SW 1271 (cell line): Measurements from ENCODE around the gene DAB2IP.
"Not testable (repeated sequence)": the region's sequence is repeated elsewhere in the genome, so short reads cannot be mapped to it uniquely, and the experiment has no call there.

Experiments used
- DNase-seq, 2 experiments: peaks; one replicate each; lab custom pipeline; 2025; lab: John Stamatoyannopoulos, UW

Gene DAB2IP

DNA sequence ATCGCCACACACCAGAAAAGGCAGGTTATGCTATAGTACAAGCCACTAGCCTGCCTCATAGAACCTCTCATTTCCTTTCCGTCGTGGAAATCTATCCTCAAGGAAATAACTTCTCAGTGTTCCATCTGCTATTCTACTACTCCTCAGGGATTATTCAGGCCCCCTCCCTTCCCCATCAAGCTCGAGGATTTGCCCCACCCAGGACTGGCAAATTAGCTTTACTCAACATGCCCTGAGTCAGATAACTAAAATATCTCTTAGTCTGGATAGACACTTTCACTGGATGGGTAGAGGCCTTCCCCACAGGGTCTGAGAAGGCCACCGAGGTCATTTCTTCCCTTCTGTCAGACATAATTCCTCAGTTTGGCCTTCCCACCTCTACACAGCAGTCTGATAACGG lies 142.9 kb downstream of the DAB2IP start:
- DNase-seq: not testable (repeated sequence)

DNA sequence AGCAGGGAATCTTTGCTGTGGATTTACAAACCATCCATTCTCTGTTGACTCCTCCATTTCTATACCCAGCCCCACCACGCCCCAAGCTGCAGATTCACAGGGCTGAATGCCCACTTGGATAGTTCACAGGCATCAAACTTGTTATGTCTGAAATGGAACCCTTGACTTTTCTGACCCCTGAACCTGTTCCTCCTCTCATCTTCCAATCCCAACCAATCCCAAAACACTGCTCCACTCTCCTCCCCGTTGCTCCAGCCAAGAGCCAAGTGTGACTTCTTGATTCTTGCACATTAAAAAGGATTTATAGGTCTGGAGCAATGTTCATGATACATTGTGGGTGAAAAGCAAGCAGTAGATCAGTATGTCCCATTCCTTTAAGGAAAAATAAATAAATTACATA lies 145.6 kb downstream of the DAB2IP start:
- no peak for DNase-seq

DNA sequence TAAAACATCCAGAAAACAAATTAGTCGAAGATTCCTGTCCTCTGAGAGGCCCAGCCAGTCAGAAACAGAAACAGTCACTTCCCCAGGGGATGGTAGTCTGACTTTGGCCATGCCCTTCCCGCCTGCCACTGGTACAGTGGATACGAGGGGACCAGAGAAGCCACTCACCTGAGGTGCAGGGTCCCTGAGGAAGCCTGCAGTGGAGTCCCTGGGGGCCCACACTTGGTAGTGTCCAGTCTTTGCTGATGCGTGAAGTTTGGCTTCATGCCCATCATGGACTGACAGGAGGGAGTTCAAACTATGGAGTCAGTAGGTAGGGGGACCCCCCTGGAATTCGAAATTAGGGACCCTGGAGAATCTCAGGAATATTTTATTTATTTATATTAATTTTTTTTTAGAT lies 147.5 kb downstream of the DAB2IP start:
- no peak for DNase-seq

DNA sequence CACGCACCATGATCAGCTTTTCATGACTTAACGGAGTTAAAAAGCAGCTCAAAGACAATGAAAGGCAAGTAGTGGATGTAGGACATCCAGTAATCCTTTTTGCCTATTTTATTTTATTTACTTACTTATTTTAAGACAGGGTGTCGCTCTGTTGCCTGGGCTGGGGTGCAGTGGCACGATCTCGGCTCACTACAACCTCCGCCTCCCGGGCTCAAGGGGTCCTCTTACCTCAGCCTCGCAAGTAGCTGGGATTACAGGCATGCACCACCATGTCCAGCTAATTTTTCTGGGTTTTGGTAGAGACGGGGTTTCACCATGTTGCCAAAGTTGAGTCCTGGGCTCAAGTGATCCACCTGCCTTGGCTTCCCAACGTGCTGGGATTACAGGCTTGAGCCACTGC lies 148.9 kb downstream of the DAB2IP start:
- no peak for DNase-seq

DNA sequence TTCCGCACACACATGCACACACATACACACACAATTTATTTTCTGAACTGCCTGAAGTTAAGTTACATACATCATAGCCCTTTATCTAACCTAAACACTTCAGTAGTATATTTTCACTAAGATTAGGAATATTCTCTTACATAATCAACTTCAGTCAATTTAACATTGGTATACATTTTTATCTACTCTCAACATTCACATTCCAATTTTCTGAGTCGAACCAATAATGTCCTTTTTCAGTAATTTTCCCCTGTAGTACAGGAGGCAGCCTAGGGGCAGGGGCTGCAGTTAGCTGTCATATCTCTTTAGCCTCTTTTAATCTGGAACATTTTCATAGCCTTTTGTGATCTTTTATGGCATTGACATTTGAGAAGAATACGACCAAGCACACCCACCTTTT lies 150.1 kb downstream of the DAB2IP start:
- no peak for DNase-seq

DNA sequence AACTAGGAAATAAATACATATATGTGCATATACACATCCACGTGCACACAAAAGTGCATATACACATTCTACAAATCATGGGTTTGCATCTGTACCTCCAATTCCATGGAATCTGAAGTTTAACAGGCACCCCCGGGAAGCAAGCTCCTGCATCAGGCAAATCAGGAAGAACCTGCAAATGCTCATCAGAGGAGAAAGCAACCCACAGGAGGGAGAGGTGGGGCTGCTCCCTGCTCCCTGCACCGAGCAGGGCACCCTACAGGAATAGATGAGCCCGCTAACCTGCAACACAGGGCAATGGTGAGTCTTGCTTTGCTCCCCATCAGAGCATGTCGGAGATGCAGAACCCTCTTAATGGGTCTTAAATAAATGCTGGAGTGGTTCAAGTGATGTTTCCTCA lies 151.3 kb downstream of the DAB2IP start:
- no peak for DNase-seq

DNA sequence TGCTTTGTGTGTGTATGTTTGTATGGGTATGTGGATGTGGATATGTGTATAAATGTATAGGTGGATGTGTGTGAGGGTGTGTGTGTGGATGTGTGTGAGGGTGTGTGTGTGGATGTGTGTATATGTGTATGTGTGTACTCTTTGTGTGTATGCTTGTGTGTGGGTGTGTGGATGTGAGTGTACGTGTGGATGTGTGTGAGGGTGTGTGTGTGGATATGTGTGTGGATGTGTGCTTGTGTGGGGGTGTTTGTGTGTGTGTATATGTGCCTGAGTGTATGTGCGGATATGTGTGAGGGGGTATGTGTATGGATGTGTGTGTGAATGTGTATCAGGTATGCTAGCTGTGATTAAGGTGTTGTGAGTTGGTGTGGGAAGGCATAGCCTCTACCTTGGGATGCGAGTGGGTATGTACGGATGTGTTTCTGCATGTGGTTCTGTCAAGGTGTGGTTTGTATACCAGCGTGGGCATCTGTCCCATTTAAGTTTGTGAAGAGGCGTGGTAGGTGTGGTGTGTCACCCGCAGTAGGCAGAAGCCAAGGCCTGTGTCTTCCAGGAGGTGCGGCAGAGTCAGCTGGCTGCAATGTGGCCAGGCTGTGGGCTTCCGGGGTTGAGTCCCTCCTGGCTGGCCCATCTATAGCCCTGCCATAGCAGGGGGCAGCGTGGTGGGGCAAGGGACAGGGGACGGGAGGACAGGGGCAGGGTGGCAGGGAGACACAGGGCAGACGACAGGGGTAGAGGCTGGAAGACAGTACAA lies 155.8 kb downstream of the DAB2IP start:
- no peak for DNase-seq

DNA sequence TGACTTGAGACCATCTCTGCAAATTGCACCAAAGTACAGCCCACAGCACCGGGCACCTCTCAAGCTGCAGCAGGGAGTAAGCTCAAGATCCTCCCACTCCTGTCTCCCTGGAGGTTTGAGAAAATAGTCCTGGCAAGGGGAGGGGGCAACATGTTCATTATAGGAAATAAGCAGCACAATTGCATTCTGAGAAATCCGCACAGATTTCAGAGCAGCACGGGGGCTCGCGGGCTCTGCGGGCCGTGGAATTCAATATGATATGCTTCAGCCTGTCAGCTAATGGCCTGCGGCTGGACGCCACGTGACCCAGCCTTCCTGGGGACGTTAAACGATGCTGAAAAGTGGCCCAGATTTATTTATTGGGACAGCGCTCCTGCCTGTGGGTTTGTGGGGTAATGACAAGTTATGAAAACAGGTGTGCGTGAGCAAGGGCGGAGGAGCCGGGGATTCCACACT lies 156.4 kb downstream of the DAB2IP start:
- no peak for DNase-seq

DNA sequence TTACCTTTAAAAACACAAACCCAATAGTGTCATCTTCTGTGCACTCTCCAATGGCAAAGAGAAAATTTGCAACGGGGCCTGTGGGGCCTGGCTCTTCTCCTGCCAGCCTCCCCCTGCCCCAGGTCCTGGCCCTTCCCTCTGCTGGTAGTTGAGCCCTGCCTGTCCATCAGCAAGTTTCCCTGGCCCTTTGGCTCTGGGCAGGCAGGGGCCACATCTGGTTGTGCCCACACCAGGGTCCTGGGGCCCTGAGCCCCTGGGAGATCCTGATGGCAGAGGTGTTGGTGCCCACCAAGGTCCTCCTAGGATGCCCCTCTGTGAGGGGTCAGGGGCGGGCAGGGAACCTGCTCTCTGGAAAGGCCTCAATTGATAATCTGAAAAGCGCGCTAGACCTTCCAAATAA lies 157.3 kb downstream of the DAB2IP start:
- no peak for DNase-seq

DNA sequence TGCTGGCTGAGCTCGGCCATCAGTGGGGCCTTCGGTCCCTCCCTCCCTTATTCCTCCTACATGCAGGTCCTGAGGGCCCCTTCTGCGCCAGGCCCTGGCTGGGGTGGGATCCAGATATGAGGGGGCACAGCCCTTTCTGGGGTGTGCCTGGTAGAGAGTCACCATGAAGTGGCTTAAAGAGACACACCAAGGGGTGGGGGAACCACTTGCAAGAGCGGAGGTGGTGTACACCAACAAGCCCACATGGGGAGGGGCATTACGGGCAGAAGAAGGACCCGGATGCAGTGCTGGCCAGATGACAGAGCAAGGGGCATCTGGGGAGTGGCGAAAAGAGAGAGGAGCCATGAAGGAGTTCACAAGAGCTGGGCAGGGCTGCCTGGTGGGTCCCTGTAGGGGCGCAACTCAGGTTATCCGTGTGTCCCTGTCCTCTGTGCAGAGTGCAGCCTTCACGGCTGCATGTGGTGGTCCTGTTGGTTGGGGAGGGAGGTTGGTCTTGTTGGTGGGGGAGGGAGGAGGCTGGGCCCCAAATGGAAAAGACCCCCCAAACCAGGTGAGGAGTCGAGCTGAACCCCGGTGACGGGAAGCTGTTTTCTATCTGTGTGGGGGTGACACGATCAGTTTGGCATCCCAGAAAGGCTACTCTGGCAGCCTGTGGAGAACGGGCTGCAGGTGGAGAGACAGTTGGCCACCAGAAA lies 158.1 kb downstream of the DAB2IP start:
- no peak for DNase-seq

DNA sequence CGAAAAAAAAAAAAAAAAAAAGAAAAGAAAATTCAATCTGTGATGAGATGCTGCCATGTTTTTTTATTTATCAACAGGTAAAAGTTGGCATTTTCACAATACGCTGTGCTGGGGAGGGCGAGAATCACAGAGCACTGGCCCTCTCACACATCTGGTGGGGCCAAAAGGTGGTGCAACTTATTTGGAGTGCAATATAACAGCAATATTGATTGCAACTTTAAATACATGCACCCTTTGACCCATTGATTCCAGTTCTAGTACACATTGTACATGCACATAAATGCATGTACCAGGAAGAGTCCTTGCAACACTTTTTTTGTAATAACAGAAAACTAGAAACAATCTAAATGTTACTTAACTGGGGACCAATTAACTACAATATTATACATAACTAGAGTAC lies 159.1 kb downstream of the DAB2IP start:
- no peak for DNase-seq

DNA sequence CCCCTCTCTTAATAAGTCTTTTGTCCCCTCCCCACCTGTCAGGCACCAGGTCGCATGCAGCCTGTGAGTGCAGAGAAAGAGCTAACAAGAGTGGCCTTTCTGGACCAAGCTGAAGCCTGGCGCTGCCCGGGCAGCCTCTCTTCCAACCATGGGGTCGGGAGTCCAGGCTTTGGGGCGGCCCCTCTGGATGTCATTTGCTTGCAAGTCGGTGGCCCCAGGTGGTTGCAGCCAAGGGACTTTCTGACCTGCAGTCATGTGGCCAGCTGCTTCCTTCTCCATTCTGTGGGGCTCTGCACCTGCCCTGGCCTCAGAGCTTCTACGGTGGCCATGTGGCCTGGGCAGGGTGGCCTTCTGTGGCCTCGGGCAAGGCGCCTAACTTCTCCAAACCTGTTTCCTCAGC lies 159.7 kb downstream of the DAB2IP start:
- DNase-seq: no peak

DNA sequence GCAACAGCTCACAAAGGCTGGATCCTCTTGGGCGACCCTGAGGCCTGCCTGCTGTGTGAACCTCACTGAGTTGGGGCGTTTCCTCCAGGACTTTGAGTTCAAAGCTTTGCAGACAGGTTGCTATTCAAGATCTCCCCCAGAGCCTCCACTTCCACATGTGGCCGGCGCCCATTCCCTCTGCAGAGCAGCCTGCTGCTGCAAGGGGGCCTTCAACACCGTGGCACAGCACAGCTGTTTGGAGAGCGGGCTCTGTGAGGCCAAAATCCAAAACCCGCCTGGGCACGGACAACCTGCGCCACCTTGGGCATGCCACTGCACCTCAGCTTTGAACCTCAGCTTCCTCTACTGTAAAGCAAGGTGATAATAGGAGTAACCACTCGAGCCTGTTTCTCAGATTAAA lies 160.3 kb downstream of the DAB2IP start:
- DNase-seq: no peak

DNA sequence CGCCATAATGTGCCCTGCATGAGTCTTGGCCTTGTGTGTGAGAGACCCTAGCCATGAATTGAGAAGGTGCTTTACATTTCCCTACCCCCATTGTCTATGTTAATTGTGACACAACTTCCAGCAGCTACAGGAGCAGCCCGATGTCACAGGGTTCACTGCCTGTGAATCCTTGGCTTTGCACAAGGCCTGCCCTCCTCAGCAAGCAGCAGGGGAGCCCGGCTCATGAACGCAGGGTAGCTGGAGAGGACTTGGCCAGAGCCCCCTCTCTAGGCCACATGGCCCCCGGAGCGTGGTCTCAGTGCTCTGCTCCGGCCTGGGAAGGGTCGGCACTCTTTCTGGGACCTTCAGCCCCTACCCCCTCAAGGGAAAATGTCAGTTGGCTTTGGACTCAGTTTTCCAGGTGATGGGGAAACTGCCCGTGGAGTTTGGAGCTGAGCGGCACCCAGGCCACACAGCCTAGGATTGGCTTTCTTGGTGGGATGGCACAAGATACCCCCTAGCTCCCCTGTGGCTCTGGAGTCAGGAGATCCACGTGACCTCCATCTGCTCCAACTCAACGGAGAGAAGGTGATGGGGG lies 160.8 kb downstream of the DAB2IP start:
- no peak for DNase-seq

DNA sequence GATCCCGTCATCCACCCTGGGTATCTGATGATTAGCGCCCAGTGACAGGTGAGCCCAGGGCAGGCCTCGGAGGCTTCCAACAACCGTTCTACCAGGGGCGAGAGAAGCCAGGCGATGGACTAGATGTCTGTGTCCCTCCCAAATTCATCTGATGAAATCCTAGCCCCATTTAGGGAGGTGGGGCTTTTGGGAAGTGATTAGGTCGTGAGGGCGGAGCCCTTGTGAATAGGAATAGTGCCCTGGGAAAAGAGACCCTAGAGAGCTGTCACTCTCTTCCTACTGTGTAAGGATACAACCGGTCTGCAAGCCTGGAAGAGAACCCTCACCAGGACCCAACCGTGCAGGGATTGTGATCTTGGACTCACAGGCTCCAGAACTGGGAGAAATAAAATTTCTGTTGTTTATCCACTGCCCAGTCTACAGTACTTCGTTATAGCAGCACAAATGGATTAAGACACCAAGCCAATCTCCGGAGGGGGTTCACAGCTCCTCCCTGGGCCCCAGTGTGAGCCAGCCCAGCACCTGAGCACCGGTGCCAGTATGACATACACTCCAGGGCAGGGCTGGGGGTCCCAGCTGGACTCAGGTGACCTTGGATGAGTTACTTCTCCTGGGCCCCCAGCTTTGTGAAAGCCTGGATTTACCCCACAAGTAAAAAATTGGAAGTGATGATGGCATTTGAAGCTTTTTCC lies 162.2 kb downstream of the DAB2IP start:
- DNase-seq: no peak

DNA sequence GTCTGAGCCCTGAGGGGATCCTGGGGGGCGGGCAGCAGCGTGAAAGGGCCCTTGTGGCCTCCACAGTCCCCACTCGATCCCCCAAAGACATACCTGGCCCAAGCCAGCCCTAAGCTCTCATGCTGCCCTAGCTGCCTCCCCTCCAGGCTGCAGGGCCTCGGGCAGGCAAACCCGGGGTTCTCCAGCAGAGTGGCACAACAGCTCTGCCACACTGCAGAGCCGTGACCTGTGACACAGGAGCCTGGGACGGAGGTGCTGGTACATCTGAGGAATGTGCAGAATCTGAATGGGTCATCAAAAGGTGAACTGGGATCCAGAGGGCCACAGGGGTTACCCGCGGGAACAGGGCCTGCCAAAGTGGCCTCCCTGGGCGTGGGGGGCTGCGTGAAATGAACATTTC lies 163.2 kb downstream of the DAB2IP start:
- DNase-seq: no peak

DNA sequence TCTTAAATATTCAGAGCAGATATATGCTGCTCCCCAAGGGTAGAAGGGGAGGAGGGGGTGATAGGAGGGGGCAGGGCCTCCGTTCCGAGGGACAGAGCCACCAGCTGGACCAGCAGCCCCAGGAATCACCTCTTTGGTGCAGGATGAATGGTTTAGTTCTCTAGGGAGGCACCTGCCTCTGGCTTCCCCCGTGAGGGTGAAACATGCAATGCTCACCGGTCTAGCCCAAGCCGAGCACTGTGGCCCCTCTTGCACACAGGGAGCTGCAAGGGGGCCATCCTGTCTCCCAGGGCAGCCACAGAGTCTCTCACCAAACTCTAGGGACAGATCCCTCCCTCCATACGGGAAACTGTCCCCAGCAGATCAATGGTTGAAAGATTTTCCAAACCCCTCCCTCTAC lies 163.7 kb downstream of the DAB2IP start:
- no peak for DNase-seq

DNA sequence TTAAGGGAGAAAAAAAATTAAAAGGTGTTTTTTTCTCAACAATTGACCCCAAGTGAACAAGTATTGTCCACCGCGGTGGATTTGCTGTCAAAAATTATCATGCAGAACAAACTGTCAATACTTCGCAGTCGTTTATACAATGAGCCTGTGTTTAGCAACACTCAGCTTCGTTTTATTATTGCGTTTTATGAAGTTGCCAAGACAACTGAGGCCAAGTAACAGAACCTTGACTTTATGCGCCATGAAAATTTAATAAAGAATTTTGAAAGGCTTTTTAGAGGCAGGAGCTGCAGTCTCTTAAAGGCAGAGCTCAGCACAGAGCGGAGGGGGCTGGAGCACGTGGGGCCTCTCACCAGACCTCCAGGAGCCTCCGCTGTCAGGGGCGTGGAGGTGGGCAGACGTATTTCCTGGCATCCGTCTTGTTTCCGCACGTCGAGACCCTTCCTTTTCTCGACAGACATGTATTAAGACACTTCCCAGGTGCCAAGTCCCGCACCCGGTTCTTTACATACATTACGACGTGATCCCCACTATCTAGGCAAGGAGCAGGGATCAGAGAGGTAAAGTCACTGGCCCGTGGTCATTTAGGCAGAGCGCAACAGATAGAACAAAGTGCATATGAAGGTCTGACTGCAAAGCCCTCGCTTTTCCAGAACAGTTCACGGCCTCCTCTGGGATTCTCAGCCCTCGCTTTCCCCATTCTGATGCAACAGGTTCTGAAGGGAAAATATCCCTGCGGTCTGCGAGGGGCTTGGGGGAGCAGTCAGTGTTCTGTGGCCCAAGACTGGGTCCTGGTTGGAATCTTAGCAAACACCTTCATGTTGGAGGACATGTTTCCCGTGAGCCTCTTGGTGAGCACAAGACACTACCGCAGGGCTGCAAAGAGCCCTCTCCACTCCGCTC lies 164.4 kb downstream of the DAB2IP start:
- no peak for DNase-seq

DNA sequence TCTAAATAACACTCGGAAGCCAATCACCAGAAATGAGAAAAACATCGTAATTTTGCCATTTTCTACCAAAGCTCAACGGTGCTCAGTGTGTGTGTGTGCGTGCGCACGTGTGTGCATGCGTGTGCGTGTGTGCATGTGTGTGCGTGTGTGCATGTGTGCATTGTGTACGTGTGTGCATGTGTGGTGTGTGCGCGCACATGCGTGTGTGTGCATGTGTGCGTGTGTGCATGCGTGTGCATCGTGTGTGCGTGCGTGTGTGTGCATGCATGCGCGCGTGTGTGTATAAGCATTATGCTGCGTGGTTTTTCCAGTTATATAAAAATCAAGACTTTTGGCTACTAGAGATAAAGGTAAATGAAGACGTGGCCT lies 165.0 kb downstream of the DAB2IP start:
- no peak for DNase-seq

DNA sequence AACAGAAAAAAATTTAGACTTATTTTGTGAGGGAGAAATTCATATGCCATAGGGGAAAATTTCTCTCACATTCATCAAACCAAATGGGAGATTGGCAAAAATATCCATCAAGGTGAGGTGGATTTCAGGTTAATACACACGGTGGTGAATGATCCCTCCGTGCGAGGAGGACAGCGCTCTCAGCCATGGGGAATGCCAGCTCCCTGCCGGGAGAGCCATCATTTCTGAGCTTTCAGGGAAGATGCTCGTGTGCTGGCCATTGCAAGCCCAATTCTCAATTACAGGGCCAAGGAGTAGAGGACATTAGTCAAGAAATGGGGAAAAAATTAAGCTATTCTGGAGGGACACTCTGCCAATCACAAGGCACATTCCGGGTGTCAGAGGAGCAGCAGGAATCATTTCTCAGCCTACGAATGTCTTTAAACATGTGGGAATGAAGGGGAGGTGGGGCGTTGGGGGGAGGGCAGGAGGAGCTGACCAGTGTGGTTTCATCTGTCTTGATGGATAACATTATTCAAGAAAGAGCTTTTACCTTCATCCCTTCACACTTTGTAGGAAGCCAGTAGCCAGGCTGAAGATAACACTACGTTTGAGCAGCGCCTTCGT lies 165.5 kb downstream of the DAB2IP start:
- no peak for DNase-seq

DNA sequence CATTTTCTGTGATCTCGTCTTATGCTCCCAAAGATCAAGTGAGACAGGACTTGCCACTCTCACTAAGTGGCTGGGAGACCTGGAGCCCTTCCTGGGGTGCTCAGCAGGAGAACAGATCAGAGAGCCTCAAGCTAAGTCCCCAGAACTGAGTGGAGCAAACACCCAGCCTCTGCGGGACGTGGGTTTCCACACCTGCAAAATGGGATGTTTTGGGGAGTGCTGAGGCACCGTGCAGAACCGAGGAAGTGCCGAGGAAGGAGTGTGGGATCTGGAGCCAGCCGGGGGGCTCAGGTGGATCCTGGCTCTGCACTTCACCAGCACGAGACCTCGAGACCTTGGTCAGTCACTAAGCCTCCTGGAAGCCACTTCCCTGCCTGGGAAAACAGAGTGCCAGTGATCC lies 166.0 kb downstream of the DAB2IP start:
- DNase-seq: no peak
